HG02870 (cell line): ENCODE results near the gene TMTC1.

Experiments
- ATAC-seq: cut with Tn5 transposase; IDR thresholded peaks from one replicate; pipeline ENCODE4 v1.9.1; 2021; ENCODE audit warnings: mild to moderate bottlenecking, moderate library complexity; ENCODE audit not compliant: unreplicated experiment

The TMTC1 gene

GRCh38 chr12:29781188-29781587 is 2.6 kb downstream of the TMTC1 start:
- no peak for ATAC-seq

GRCh38 chr12:29780084-29780483 is 3.7 kb downstream of the TMTC1 start:
- no peak for ATAC-seq

- no peak for ATAC-seq
Measured at GRCh38 chr12:29778531-29778930, 5.2 kb downstream of the TMTC1 start.

GRCh38 chr12:29773076-29773475 is 10.7 kb downstream of the TMTC1 start:
- ATAC-seq: no peak

GRCh38 chr12:29771786-29772185 is 12.0 kb downstream of the TMTC1 start:
- no peak for ATAC-seq

GRCh38 chr12:29771165-29771564 is 12.6 kb downstream of the TMTC1 start:
- no peak for ATAC-seq

GRCh38 chr12:29769162-29769858 is 14.4 kb downstream of the TMTC1 start:
- ATAC-seq: no peak

- ATAC-seq: no peak
Measured at GRCh38 chr12:29768372-29768771, 15.4 kb downstream of the TMTC1 start.

- ATAC-seq: no peak
Measured at GRCh38 chr12:29763301-29763683, 20.4 kb downstream of the TMTC1 start.

- no peak for ATAC-seq
Measured at GRCh38 chr12:29762637-29763300, 21.0 kb downstream of the TMTC1 start.

- ATAC-seq: no peak
Measured at GRCh38 chr12:29759950-29760349, 23.8 kb downstream of the TMTC1 start.

- no peak for ATAC-seq
Measured at GRCh38 chr12:29756741-29757390, 26.9 kb downstream of the TMTC1 start.

GRCh38 chr12:29754235-29755189 is 29.2 kb downstream of the TMTC1 start:
- no peak for ATAC-seq

GRCh38 chr12:29752121-29752520 is 31.6 kb downstream of the TMTC1 start:
- ATAC-seq: no peak

GRCh38 chr12:29751676-29752075 is 32.1 kb downstream of the TMTC1 start:
- no peak for ATAC-seq

GRCh38 chr12:29750928-29751220 is 32.9 kb downstream of the TMTC1 start:
- ATAC-seq: no peak

- peak; percentile 72 for ATAC-seq
Measured at GRCh38 chr12:29750131-29750927, 33.4 kb downstream of the TMTC1 start.

- no peak for ATAC-seq
Measured at GRCh38 chr12:29744365-29744764, 39.4 kb downstream of the TMTC1 start.

GRCh38 chr12:29743801-29744200 is 39.9 kb downstream of the TMTC1 start:
- ATAC-seq: no peak

- no peak for ATAC-seq
Measured at GRCh38 chr12:29743077-29743476, 40.7 kb downstream of the TMTC1 start.
